ENCODE results near the gene DNAH17.
"Not testable (repeated sequence)": the region's sequence is repeated elsewhere in the genome, so short reads cannot be mapped to it uniquely, and the experiment has no call there.

Gene DNAH17

DNA sequence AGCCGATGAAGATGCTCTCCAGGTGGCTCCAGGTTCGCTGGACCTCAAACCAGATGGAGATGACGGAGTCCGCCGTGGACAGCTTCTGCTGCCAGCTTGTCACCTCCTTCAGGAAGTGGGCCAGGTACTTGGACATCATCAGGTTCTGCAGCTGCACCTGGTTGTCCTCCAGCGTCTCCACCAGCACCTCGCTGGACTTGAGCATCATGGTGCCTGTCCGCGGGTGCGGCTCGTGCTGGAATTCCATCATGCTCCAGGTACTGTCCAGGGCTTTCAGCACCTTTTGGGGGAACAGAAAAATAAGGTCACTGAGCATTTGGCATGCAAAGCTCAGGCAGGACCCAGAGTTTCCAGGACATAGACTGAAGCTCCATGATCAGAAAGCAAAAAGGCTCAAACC lies 69.7 kb downstream of the DNAH17 start:
- Histone ChIP-seq H3K9me2 (replicated peaks; ENCODE audit: insufficient read depth, low read length) (no peaks in the 10 kb centered on the region), H4K20me1 (ENCODE audit: insufficient read depth, low read length) (no peaks in the 10 kb centered on the region), H3K9ac (ENCODE audit: low read length) (no peak overlapping the region), H3K27ac (ENCODE audit: low read length) (no peak overlapping the region), H3K79me2 (ENCODE audit: low read length) (no peaks in the 10 kb centered on the region), H3K9me3 (replicated peaks; ENCODE audit: insufficient read depth, low read length) (no peaks in the 10 kb centered on the region), H3K4me3 (ENCODE audit: low read length) (no peak overlapping the region), H3K36me3 (replicated peaks; ENCODE audit: insufficient read depth, low read length) (no peaks in the 10 kb centered on the region), H3K4me2 (ENCODE audit: low read depth, low read length) (no peak overlapping the region), H3K27me3 (replicated peaks; ENCODE audit: insufficient read depth, low read length) (peaks cover 92% of the 10 kb centered on the region), H2AFZ (ENCODE audit: low read length) (no peak overlapping the region), H3F3A (ENCODE audit: insufficient read depth, low read length) (no peaks in the 10 kb centered on the region), H3K4me1 (ENCODE audit: low read length) (no peaks in the 10 kb centered on the region)
- DNase-seq, result no peak
- TF ChIP-seq EZH2phosphoT487 (IDR thresholded peaks at IDR 0.05; ENCODE audit: low read length) (no peak), EZH2 (optimal IDR thresholded peaks at IDR 0.05; ENCODE audit: low read depth, low read length) (no peak), CTCF (IDR thresholded peaks at IDR 0.05; ENCODE audit: low read length) (no peak)

- Histone ChIP-seq H3K36me3 (replicated peaks; ENCODE audit: insufficient read depth, low read length) (no peaks in the 10 kb centered on the region), H2AFZ (ENCODE audit: low read length) (no peak overlapping the region), H3K9me2 (replicated peaks; ENCODE audit: insufficient read depth, low read length) (no peaks in the 10 kb centered on the region), H3K27me3 (replicated peaks; ENCODE audit: insufficient read depth, low read length) (peaks cover 93% of the 10 kb centered on the region), H3K27ac (ENCODE audit: low read length) (no peak overlapping the region), H4K20me1 (ENCODE audit: insufficient read depth, low read length) (no peaks in the 10 kb centered on the region), H3K9me3 (replicated peaks; ENCODE audit: insufficient read depth, low read length) (no peaks in the 10 kb centered on the region), H3K9ac (ENCODE audit: low read length) (no peak overlapping the region), H3F3A (ENCODE audit: insufficient read depth, low read length) (no peaks in the 10 kb centered on the region), H3K4me2 (ENCODE audit: low read depth, low read length) (no peak overlapping the region), H3K4me3 (ENCODE audit: low read length) (no peak overlapping the region), H3K79me2 (ENCODE audit: low read length) (no peaks in the 10 kb centered on the region), H3K4me1 (ENCODE audit: low read length) (no peaks in the 10 kb centered on the region)
- DNase-seq, result no peak
- TF ChIP-seq EZH2 (optimal IDR thresholded peaks at IDR 0.05; ENCODE audit: low read depth, low read length) (no peak), CTCF (IDR thresholded peaks at IDR 0.05; ENCODE audit: low read length) (no peak)
These were observed 70.5 kb downstream of the DNAH17 start for GRCh38 chr17:78506454-78507309.

- Histone ChIP-seq H3K4me2 (ENCODE audit: low read depth, low read length) (no peak overlapping the region), H3K4me3 (ENCODE audit: low read length) (no peak overlapping the region), H3K27ac (ENCODE audit: low read length) (no peak overlapping the region), H3K4me1 (ENCODE audit: low read length) (no peaks in the 10 kb centered on the region), H3K79me2 (ENCODE audit: low read length) (no peaks in the 10 kb centered on the region), H3K9me2 (replicated peaks; ENCODE audit: insufficient read depth, low read length) (no peaks in the 10 kb centered on the region), H2AFZ (ENCODE audit: low read length) (no peak overlapping the region), H3F3A (ENCODE audit: insufficient read depth, low read length) (no peaks in the 10 kb centered on the region), H3K27me3 (replicated peaks; ENCODE audit: insufficient read depth, low read length) (peaks cover 91% of the 10 kb centered on the region), H3K9me3 (replicated peaks; ENCODE audit: insufficient read depth, low read length) (no peaks in the 10 kb centered on the region), H4K20me1 (ENCODE audit: insufficient read depth, low read length) (no peaks in the 10 kb centered on the region), H3K36me3 (replicated peaks; ENCODE audit: insufficient read depth, low read length) (no peaks in the 10 kb centered on the region), H3K9ac (ENCODE audit: low read length) (no peak overlapping the region)
- TF ChIP-seq EZH2 (optimal IDR thresholded peaks at IDR 0.05; ENCODE audit: low read depth, low read length) (no peak), CTCF (IDR thresholded peaks at IDR 0.05; ENCODE audit: low read length) (no peak), EZH2phosphoT487 (IDR thresholded peaks at IDR 0.05; ENCODE audit: low read length) (no peak)
- DNase-seq, result no peak
These were observed 72.9 kb downstream of the DNAH17 start for GRCh38 chr17:78504156-78504925.

DNA sequence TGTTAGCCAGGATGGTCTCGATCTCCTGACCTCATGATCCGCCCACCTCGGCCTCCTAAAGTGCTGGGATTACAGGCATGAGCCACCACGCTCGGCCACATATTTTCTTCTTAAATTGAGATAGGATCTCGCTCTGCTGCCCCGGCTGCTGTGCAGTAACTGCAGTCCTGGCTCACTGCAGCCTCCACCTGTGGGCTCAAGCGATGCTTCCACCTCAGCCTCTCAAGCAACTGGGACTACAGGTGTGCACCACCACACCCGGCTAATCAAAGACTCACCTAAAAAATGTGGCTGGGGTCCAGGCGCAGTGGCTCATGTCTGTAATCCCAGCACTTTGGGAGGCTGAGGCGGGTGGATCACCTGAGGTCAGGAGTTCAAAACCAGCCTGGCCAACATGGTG lies 73.8 kb downstream of the DNAH17 start:
- not testable (repeated sequence) for H3K9me2 ChIP-seq (replicated peaks; ENCODE audit: insufficient read depth, low read length); H3K27ac ChIP-seq (ENCODE audit: low read length); H3K4me1 ChIP-seq (ENCODE audit: low read length); H3K4me2 ChIP-seq (ENCODE audit: low read depth, low read length); H3K9ac ChIP-seq (ENCODE audit: low read length); H3K79me2 ChIP-seq (ENCODE audit: low read length); H3F3A ChIP-seq (ENCODE audit: insufficient read depth, low read length); DNase-seq; H3K36me3 ChIP-seq (replicated peaks; ENCODE audit: insufficient read depth, low read length); H2AFZ ChIP-seq (ENCODE audit: low read length); H3K9me3 ChIP-seq (replicated peaks; ENCODE audit: insufficient read depth, low read length); H3K4me3 ChIP-seq (ENCODE audit: low read length); H4K20me1 ChIP-seq (ENCODE audit: insufficient read depth, low read length)
- H3K27me3 ChIP-seq (replicated peaks; ENCODE audit: insufficient read depth, low read length), result peaks cover 91% of the 10 kb centered on the region

Measured in MM.1S (cell line).